ENCODE data around the gene CCND3. TPM values are rescaled to one million over a fixed set of nuclear protein-coding genes. Genes with fewer than 3 reads are reported as not detected.

The CCND3 gene
- total RNA-seq, 1 experiment from 2014 or later = 26.6 TPM

DNA sequence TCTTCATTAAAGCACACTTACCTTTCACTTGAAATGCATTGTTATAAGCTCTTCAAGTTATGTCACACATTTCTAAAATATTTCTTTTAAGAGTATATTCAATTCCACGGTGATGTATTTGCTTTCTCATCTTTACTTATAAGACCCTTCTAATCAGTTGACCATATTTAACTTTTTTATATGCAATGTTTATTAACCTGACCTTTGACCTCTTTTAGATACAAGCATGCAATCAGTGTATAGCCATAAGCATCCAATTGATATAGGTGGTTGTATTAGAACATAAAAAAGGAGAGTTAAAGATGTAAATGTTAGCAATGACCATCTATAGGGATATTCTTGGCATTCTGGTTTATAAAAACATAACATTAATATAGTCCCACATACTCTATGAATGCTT is 55.7 kb downstream of the CCND3 start:
- ChIA-PET POLR2A (no interaction called here), CTCF (interaction anchor here (1.5 kb wide), 1 partner anchor 35 kb away, joined by 3 read pairs; the partner anchor contains the start of genes BYSL and MED20), RAD21 (ENCODE audit: low non-redundant PET in 1 of 2, low total read pairs in 2 of 2, uncharacterized antibody in 2 of 2, unreplicated experiment in 2 of 2) (no interaction called here)
- Histone ChIP-seq H3K4me2 (ENCODE audit: low read length) (no peak overlapping the region), H3K9ac (ENCODE audit: low read length) (no peak overlapping the region), H3K9me2 (ENCODE audit: insufficient read depth) (no peaks in the 10 kb centered on the region), H3K79me2 (ENCODE audit: insufficient read depth, low read length) (no peaks in the 10 kb centered on the region), H3K4me1 (ENCODE audit: control insufficient read depth in 1 of 2, insufficient read depth in 2 of 2, low read length in 2 of 2) (no peaks in the 10 kb centered on the region), H3K9me3 (ENCODE audit: control insufficient read depth in 1 of 2, insufficient read depth in 1 of 2, low read depth in 1 of 2, low read length in 2 of 2) (no peaks in the 10 kb centered on the region), H3K27ac (ENCODE audit: low read depth, low read length) (no peak overlapping the region), H3K4me3 (replicated peaks in 1 of 2; ENCODE audit: low read depth in 1 of 2, low read length in 2 of 2) (no peak overlapping the region), H3K27me3 (ENCODE audit: insufficient read depth, low read length) (no peaks in the 10 kb centered on the region), H4K20me1 (ENCODE audit: insufficient read depth) (no peaks in the 10 kb centered on the region), H2AFZ (ENCODE audit: low read depth, low read length, poor library complexity, severe bottlenecking) (no peak overlapping the region), H3K36me3 (ENCODE audit: control insufficient read depth in 1 of 2, insufficient read depth in 2 of 2, low read length in 2 of 2) (no peaks in the 10 kb centered on the region)
- no peak for ATAC-seq
- DNase-seq (ENCODE audit: low read depth, low spot score) = no peak
- TF ChIP-seq RAD21 (IDR thresholded peaks at IDR 0.05; ENCODE audit: low read depth) = no peak
- no peak for TF ChIP-seq YY1 (IDR thresholded peaks at IDR 0.05; ENCODE audit: extremely low read depth, insufficient replicate concordance, low read depth, low read length)
- TF ChIP-seq CBX3 (IDR thresholded peaks at IDR 0.05; ENCODE audit: low read depth) = no peak
- TF ChIP-seq JUND (IDR thresholded peaks at IDR 0.05) = no peak
- no peak for TF ChIP-seq POLR2A (IDR thresholded peaks at IDR 0.05; ENCODE audit: borderline replicate concordance, extremely low read depth, insufficient read depth, insufficient read length)
- TF ChIP-seq, protein P1, sequence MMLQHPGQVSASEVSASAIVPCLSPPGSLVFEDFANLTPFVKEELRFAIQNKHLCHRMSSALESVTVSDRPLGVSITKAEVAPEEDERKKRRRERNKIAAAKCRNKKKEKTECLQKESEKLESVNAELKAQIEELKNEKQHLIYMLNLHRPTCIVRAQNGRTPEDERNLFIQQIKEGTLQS (IDR thresholded peaks at IDR 0.05) = no peak
- no peak for TF ChIP-seq ZBTB33 (IDR thresholded peaks at IDR 0.05; ENCODE audit: extremely low read depth, insufficient replicate concordance, low read length)
- no peak for TF ChIP-seq EGR1 (IDR thresholded peaks at IDR 0.05; ENCODE audit: low read depth)
- TF ChIP-seq FOSL1 (IDR thresholded peaks at IDR 0.05; ENCODE audit: low read depth) = no peak
- TF ChIP-seq EZH2 (IDR thresholded peaks at IDR 0.05) = no peak
- TF ChIP-seq, protein P2, sequence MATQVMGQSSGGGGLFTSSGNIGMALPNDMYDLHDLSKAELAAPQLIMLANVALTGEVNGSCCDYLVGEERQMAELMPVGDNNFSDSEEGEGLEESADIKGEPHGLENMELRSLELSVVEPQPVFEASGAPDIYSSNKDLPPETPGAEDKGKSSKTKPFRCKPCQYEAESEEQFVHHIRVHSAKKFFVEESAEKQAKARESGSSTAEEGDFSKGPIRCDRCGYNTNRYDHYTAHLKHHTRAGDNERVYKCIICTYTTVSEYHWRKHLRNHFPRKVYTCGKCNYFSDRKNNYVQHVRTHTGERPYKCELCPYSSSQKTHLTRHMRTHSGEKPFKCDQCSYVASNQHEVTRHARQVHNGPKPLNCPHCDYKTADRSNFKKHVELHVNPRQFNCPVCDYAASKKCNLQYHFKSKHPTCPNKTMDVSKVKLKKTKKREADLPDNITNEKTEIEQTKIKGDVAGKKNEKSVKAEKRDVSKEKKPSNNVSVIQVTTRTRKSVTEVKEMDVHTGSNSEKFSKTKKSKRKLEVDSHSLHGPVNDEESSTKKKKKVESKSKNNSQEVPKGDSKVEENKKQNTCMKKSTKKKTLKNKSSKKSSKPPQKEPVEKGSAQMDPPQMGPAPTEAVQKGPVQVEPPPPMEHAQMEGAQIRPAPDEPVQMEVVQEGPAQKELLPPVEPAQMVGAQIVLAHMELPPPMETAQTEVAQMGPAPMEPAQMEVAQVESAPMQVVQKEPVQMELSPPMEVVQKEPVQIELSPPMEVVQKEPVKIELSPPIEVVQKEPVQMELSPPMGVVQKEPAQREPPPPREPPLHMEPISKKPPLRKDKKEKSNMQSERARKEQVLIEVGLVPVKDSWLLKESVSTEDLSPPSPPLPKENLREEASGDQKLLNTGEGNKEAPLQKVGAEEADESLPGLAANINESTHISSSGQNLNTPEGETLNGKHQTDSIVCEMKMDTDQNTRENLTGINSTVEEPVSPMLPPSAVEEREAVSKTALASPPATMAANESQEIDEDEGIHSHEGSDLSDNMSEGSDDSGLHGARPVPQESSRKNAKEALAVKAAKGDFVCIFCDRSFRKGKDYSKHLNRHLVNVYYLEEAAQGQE (IDR thresholded peaks at IDR 0.05; ENCODE audit: low read depth) = no peak
- TF ChIP-seq, protein P3, sequence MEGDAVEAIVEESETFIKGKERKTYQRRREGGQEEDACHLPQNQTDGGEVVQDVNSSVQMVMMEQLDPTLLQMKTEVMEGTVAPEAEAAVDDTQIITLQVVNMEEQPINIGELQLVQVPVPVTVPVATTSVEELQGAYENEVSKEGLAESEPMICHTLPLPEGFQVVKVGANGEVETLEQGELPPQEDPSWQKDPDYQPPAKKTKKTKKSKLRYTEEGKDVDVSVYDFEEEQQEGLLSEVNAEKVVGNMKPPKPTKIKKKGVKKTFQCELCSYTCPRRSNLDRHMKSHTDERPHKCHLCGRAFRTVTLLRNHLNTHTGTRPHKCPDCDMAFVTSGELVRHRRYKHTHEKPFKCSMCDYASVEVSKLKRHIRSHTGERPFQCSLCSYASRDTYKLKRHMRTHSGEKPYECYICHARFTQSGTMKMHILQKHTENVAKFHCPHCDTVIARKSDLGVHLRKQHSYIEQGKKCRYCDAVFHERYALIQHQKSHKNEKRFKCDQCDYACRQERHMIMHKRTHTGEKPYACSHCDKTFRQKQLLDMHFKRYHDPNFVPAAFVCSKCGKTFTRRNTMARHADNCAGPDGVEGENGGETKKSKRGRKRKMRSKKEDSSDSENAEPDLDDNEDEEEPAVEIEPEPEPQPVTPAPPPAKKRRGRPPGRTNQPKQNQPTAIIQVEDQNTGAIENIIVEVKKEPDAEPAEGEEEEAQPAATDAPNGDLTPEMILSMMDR (IDR thresholded peaks at IDR 0.05 in 2 of 3, conservative IDR thresholded peaks at IDR 0.05 in 1 of 3; ENCODE audit: borderline replicate concordance in 1 of 3, insufficient read depth in 1 of 3, low read depth in 2 of 3, low read length in 2 of 3) = no peak
- TF ChIP-seq ZFX (IDR thresholded peaks at IDR 0.05) = no peak
- TF ChIP-seq SRF (IDR thresholded peaks at IDR 0.05; ENCODE audit: low read depth) = no peak
- TF ChIP-seq CEBPB (IDR thresholded peaks at IDR 0.05; ENCODE audit: low read depth) = no peak
- TF ChIP-seq, protein P4, sequence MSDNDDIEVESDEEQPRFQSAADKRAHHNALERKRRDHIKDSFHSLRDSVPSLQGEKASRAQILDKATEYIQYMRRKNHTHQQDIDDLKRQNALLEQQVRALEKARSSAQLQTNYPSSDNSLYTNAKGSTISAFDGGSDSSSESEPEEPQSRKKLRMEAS (IDR thresholded peaks at IDR 0.05) = no peak
- intact Hi-C loops (cut with micrococcal nuclease) = no loop called here
- no TSS peak for BruUV-seq (replicated peaks)

Data from HCT116 (cell line).